Stimulated activated CD4-positive, alpha-beta T cell treated with anti-CD3 and anti-CD28 coated beads, Interleukin-1b, Interleukin-23, amount 100 ng/mL, for 1 hour (primary cell): Measurements from ENCODE around the gene EPM2A.

Experiments
- DNase-seq, 2 donors: peaks; one replicate each; pipeline ENCODE4 v3.0.0-alpha.2; 2020; ENCODE audit warnings: low read depth in 2 of 2

The EPM2A gene

GRCh38 chr6:145673504-145673903 is 61.8 kb downstream of the EPM2A start:
- no peak for DNase-seq

- no peak for DNase-seq
These were observed 65.0 kb downstream of the EPM2A start for GRCh38 chr6:145670311-145670710.

GRCh38 chr6:145669627-145670034 is 65.7 kb downstream of the EPM2A start:
- DNase-seq = no peak

- DNase-seq = no peak
These were observed 66.5 kb downstream of the EPM2A start for GRCh38 chr6:145668844-145669243.

GRCh38 chr6:145660676-145661075 is 74.6 kb downstream of the EPM2A start:
- no peak for DNase-seq

- no peak for DNase-seq
These were observed 79.2 kb downstream of the EPM2A start for GRCh38 chr6:145656128-145656527.

GRCh38 chr6:145652572-145652971 is 82.7 kb downstream of the EPM2A start:
- DNase-seq = no peak

GRCh38 chr6:145651988-145652387 is 83.3 kb downstream of the EPM2A start:
- no peak for DNase-seq

- DNase-seq = no peak
These were observed 87.2 kb downstream of the EPM2A start for GRCh38 chr6:145648149-145648548.

- no peak for DNase-seq
These were observed 87.7 kb downstream of the EPM2A start for GRCh38 chr6:145647602-145648001.

- DNase-seq = no peak
These were observed 91.6 kb downstream of the EPM2A start for GRCh38 chr6:145643760-145644159.

- DNase-seq = peak; percentile 44 to 70
These were observed 101.2 kb downstream of the EPM2A start for GRCh38 chr6:145633981-145634627.

GRCh38 chr6:145632971-145633370 is 102.3 kb downstream of the EPM2A start:
- no peak for DNase-seq

GRCh38 chr6:145631374-145631773 is 103.9 kb downstream of the EPM2A start:
- DNase-seq = no peak

GRCh38 chr6:145630598-145630997 is 104.7 kb downstream of the EPM2A start:
- DNase-seq = no peak

- DNase-seq = no peak
These were observed 105.8 kb downstream of the EPM2A start for GRCh38 chr6:145629478-145629877.

- DNase-seq = no peak
These were observed 107.9 kb downstream of the EPM2A start for GRCh38 chr6:145627451-145627850.

- DNase-seq = no peak
These were observed 108.5 kb downstream of the EPM2A start for GRCh38 chr6:145626857-145627256.

GRCh38 chr6:145623231-145623630 is 112.1 kb downstream of the EPM2A start:
- no peak for DNase-seq

GRCh38 chr6:145621776-145622175 is 113.5 kb downstream of the EPM2A start:
- DNase-seq = no peak

GRCh38 chr6:145620088-145620487 is 115.2 kb downstream of the EPM2A start:
- no peak for DNase-seq

- DNase-seq = no peak
These were observed 125.8 kb downstream of the EPM2A start for GRCh38 chr6:145609521-145609920.

GRCh38 chr6:145608850-145609249 is 126.5 kb downstream of the EPM2A start:
- no peak for DNase-seq

GRCh38 chr6:145603991-145604390 is 131.3 kb downstream of the EPM2A start:
- no peak for DNase-seq
